Suprapubic skin (tissue), 3 donors: Measurements from ENCODE around the gene CHST7.

Experiments used
- CTCF ChIP-seq, 2 donors: fragments of 200-600 bp in 1 of 2; fragments of 450-650 bp in 1 of 2; sonication (generic) in 1 of 2; IDR thresholded peaks; one replicate each; pipeline ENCODE4 v1.5.1; 2016 to 2019; ENCODE audit warnings: antibody characterized with exemption in 2 of 2, mild to moderate bottlenecking in 1 of 2, moderate library complexity in 1 of 2
- POLR2A ChIP-seq, 2 donors: fragments of 450-650 bp; IDR thresholded peaks; one replicate each; pipeline ENCODE4 v1.6.1; 2017; ENCODE audit warnings: antibody characterized with exemption in 2 of 2, mild to moderate bottlenecking in 2 of 2, moderate library complexity in 2 of 2

GRCh38 chrX:46597208-46597607 lies 23.6 kb downstream of the CHST7 start:
- TF ChIP-seq POLR2A (IDR thresholded peaks at IDR 0.05): no peak
- no peak for TF ChIP-seq CTCF (IDR thresholded peaks at IDR 0.05)
